Omental fat pad (tissue), 4 donors: ENCODE results near the gene FMN1. TPM values are rescaled to one million over a fixed set of nuclear protein-coding genes. Genes with fewer than 3 reads are reported as not detected.

ENCODE experiments used
- ATAC-seq: fragments of 150-250 bp; one replicate; pipeline ENCODE4 v1.9.1; 2016; ENCODE audit warnings: mild to moderate bottlenecking, moderate library complexity; ENCODE audit not compliant: low FRiP score
- DNase-seq: peaks from one replicate; pipeline ENCODE4 v3.0.0-alpha.2; 2019; ENCODE audit warnings: low spot score
- total RNA-seq, 4 donors: library from RNA; depleted of rRNA; stranded (reverse); fragments of >200 nt; gene quantifications; one replicate each; pipeline ENCODE4 v1.1.0, GENCODE V29; 2016
- TF ChIP-seq, protein P1 (sequence below), 3 donors: fragments of 450-650 bp; IDR thresholded peaks; one replicate each; pipeline ENCODE4 v1.5.1; 2016 to 2017; ENCODE audit warnings: antibody characterized with exemption in 3 of 3, mild to moderate bottlenecking in 3 of 3, moderate library complexity in 2 of 3

Gene FMN1
- total RNA-seq, 4 donors from 2014 or later: 19.9 to 35.5 (median 28.5) TPM

- ATAC-seq: no peak
- TF ChIP-seq, protein P1, sequence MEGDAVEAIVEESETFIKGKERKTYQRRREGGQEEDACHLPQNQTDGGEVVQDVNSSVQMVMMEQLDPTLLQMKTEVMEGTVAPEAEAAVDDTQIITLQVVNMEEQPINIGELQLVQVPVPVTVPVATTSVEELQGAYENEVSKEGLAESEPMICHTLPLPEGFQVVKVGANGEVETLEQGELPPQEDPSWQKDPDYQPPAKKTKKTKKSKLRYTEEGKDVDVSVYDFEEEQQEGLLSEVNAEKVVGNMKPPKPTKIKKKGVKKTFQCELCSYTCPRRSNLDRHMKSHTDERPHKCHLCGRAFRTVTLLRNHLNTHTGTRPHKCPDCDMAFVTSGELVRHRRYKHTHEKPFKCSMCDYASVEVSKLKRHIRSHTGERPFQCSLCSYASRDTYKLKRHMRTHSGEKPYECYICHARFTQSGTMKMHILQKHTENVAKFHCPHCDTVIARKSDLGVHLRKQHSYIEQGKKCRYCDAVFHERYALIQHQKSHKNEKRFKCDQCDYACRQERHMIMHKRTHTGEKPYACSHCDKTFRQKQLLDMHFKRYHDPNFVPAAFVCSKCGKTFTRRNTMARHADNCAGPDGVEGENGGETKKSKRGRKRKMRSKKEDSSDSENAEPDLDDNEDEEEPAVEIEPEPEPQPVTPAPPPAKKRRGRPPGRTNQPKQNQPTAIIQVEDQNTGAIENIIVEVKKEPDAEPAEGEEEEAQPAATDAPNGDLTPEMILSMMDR (IDR thresholded peaks at IDR 0.05): no peak
- no peak for DNase-seq
These were observed 178.0 kb downstream of the FMN1 start for GRCh38 chr15:33016405-33017024.

GRCh38 chr15:33014586-33014985 lies 179.9 kb downstream of the FMN1 start:
- TF ChIP-seq, protein P1 (IDR thresholded peaks at IDR 0.05): no peak
- ATAC-seq: no peak
- DNase-seq: no peak

- ATAC-seq: no peak
- TF ChIP-seq, protein P1 (IDR thresholded peaks at IDR 0.05): no peak
These were observed 180.6 kb downstream of the FMN1 start for GRCh38 chr15:33013827-33014445.

GRCh38 chr15:33011976-33012375 lies 182.5 kb downstream of the FMN1 start:
- DNase-seq: no peak
- TF ChIP-seq, protein P1 (IDR thresholded peaks at IDR 0.05): no peak
- no peak for ATAC-seq

More at GRCh38 chr15:33013827-33014445, 180.6 kb downstream of the FMN1 start:
- DNase-seq: no peak

GRCh38 chr15:33009603-33010002 lies 184.9 kb downstream of the FMN1 start:
- DNase-seq (no peak), ATAC-seq (no peak)
- TF ChIP-seq, protein P1 (IDR thresholded peaks at IDR 0.05): no peak

DNA sequence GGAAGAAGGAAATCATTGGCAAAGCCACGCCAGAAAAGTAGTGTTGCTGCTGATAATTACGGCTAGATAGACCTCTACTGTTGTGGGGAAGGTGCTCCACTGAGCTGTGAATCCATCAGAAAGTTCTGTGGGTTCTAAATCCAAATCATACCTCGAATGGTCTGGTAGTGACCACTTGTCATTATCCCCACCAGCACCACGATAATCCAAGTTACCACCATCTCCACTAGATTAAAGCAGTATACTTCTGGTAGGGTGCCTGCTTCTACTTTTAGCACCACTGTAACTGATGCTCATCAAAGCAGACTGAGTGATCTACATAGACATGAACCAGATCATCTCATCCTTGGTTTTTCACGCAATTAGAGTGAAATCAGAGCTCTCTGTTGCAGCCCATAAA lies 185.5 kb downstream of the FMN1 start:
- TF ChIP-seq, protein P1 (IDR thresholded peaks at IDR 0.05): no peak
- DNase-seq: no peak
- no peak for ATAC-seq
